HEK293T (cell line): Measurements from ENCODE around the gene PJA1.

ENCODE experiments used
- ARNT ChIP-seq: fragments of 450-650 bp; IDR thresholded peaks from 2 replicates; pipeline ENCODE4 v1.6.1; 2017; ENCODE audit warnings: mild to moderate bottlenecking
- CTBP1 ChIP-seq: fragments of 450-650 bp; IDR thresholded peaks from 2 replicates; pipeline ENCODE4 v1.6.1; 2016; ENCODE audit warnings: borderline replicate concordance
- ELF4 ChIP-seq: fragments of 450-650 bp; IDR thresholded peaks from 2 replicates; pipeline ENCODE4 v1.6.1; 2017; ENCODE audit warnings: antibody characterized with exemption
- FOXA1 ChIP-seq: fragments of 450-650 bp; IDR thresholded peaks from 2 replicates; pipeline ENCODE4 v1.6.1; 2016; ENCODE audit warnings: mild to moderate bottlenecking
- FOXK2 ChIP-seq: fragments of 450-650 bp; IDR thresholded peaks from 2 replicates; pipeline ENCODE4 v1.6.1; 2016; ENCODE audit warnings: mild to moderate bottlenecking
- FOXM1 ChIP-seq: fragments of 450-650 bp; IDR thresholded peaks from 2 replicates; pipeline ENCODE4 v1.6.1; 2017; ENCODE audit warnings: mild to moderate bottlenecking, borderline replicate concordance
- HDGF ChIP-seq: fragments of 450-650 bp; IDR thresholded peaks from 2 replicates; pipeline ENCODE4 v1.6.1; 2017; ENCODE audit warnings: antibody characterized with exemption, borderline replicate concordance
- L3MBTL2 ChIP-seq: fragments of 450-650 bp; conservative IDR thresholded peaks from 2 replicates; pipeline ENCODE4 v1.6.1; 2016; ENCODE audit warnings: mild to moderate bottlenecking
- NFRKB ChIP-seq: fragments of 450-650 bp; IDR thresholded peaks from 2 replicates; pipeline ENCODE4 v1.6.1; 2016; ENCODE audit warnings: mild to moderate bottlenecking, moderate library complexity
- SP1 ChIP-seq: fragments of 450-650 bp; IDR thresholded peaks from 2 replicates; pipeline ENCODE4 v1.6.1; 2017
- SUZ12 ChIP-seq: fragments of 450-650 bp; IDR thresholded peaks from 2 replicates; pipeline ENCODE4 v1.6.1; 2016; ENCODE audit warnings: mild to moderate bottlenecking
- TARDBP ChIP-seq: fragments of 450-650 bp; IDR thresholded peaks from 2 replicates; pipeline ENCODE4 v1.6.1; 2016
- ZNF384 ChIP-seq: fragments of 450-650 bp; IDR thresholded peaks from 2 replicates; pipeline ENCODE4 v1.6.1; 2016
- TF ChIP-seq, protein P1 (sequence below): fragments of 450-650 bp; IDR thresholded peaks from 2 replicates; pipeline ENCODE4 v1.6.1; 2016

DNA sequence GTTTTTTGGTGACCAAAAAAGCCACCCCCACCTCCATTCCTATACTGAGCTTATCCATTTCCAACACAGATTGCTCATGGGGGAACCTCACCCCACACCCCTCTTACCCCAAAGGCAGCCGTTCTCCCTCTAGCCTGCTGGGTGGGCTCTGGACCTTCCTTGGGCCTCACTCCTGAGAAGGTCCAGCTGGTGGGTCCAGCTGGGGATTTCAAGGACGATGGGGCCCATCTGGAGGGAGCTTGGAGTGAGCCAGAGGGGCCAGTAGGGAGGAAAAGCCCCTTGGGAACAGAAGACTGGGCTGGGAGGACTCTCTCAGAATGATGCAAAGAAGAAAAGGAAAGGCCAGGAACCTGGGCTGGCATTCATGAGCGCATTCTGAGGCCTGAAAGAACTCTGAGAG, 42.0 kb upstream of the PJA1 start:
- TF ChIP-seq ARNT (no peak), SP1 (no peak), HDGF (no peak), TARDBP (no peak), FOXM1 (no peak), FOXA1 (no peak), CTBP1 (no peak), ZNF384 (no peak), ELF4 (no peak), FOXK2 (no peak), L3MBTL2 (no peak), NFRKB (no peak), SUZ12 (no peak)
- TF ChIP-seq, protein P1, sequence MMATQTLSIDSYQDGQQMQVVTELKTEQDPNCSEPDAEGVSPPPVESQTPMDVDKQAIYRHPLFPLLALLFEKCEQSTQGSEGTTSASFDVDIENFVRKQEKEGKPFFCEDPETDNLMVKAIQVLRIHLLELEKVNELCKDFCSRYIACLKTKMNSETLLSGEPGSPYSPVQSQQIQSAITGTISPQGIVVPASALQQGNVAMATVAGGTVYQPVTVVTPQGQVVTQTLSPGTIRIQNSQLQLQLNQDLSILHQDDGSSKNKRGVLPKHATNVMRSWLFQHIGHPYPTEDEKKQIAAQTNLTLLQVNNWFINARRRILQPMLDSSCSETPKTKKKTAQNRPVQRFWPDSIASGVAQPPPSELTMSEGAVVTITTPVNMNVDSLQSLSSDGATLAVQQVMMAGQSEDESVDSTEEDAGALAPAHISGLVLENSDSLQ = no peak
